Measurements from ENCODE around the gene BBOX1. TPM values are rescaled to one million over a fixed set of nuclear protein-coding genes. Genes with fewer than 3 reads are reported as not detected.

BBOX1 gene
- total and polyA plus RNA-seq, 2 donors (not counting 3 experiments of a cell fraction or from before 2014, with no cell fraction given), result not detected

- no peaks in the 10 kb centered on the region for H4K20me1 ChIP-seq (replicated peaks; ENCODE audit: control insufficient read depth, extremely low read depth, insufficient read depth, low read length)
- H3K4me2 ChIP-seq (ENCODE audit: insufficient read depth, low read length), result no peak overlapping the region
- FAIRE-seq (no peak), DNase-seq (ENCODE audit: low read depth, low spot score) (no peak)
- POLR2A ChIA-PET, result no interaction called here
- no peak overlapping the region for H2AFZ ChIP-seq (ENCODE audit: low read depth, low read length)
- dilution Hi-C loops (cut with MboI; ENCODE audit: extremely low pct_ligation_motif_present, low sequenced_read_pairs) (no loop called here), intact Hi-C loops (cut with micrococcal nuclease) (no loop called here)
- H3K36me3 ChIP-seq (ENCODE audit: control insufficient read depth in 2 of 2, extremely low read depth in 1 of 2, insufficient read depth in 2 of 2, low read length in 2 of 2), result no peaks in the 10 kb centered on the region
- TF ChIP-seq EZH2 (IDR thresholded peaks at IDR 0.05; ENCODE audit: borderline replicate concordance, low read depth, low read length, severe bottlenecking) (no peak), FOS (IDR thresholded peaks at IDR 0.05; ENCODE audit: borderline replicate concordance, insufficient read depth, low read length) (no peak)
- no peak overlapping the region for H3K27ac ChIP-seq (ENCODE audit: insufficient read depth, low read depth, low read length)
- BruUV-seq (replicated peaks), result no TSS peak
- no peaks in the 10 kb centered on the region for H3K9me3 ChIP-seq (replicated peaks; ENCODE audit: control insufficient read depth, insufficient read depth, low read length)
- CTCF ChIA-PET, result interaction anchor here (1.2 to 1.4 kb wide), 2 partner anchors 12 to 50 kb away, joined by 3 to 4 read pairs; no protein-coding TSS in a partner anchor
- no peak overlapping the region for H3K9ac ChIP-seq (replicated peaks; ENCODE audit: extremely low read depth, insufficient read depth, low read length)
- H3K9me1 ChIP-seq (replicated peaks; ENCODE audit: control insufficient read depth, extremely low read depth, insufficient read depth, low read length), result no peaks in the 10 kb centered on the region
- no peaks in the 10 kb centered on the region for H3K79me2 ChIP-seq (ENCODE audit: control insufficient read depth, insufficient read depth, low read length)
- H3K27me3 ChIP-seq (ENCODE audit: control insufficient read depth in 2 of 2, insufficient read depth in 2 of 2, low read length in 2 of 2), result no peaks in the 10 kb centered on the region
- H3K4me3 ChIP-seq (replicated peaks in 1 of 3; ENCODE audit: insufficient read depth in 1 of 3, low read depth in 1 of 3, low read length in 3 of 3), result no peak overlapping the region
- H3K4me1 ChIP-seq (ENCODE audit: control insufficient read depth, extremely low read depth, insufficient read depth, low read length), result no peaks in the 10 kb centered on the region
These were observed 68.2 kb downstream of the BBOX1 start for GRCh38 chr11:27108809-27109208.

GRCh38 chr11:27111896-27112295 is 71.3 kb downstream of the BBOX1 start:
- Histone ChIP-seq H3K9me1 (replicated peaks; ENCODE audit: control insufficient read depth, extremely low read depth, insufficient read depth, low read length) (no peaks in the 10 kb centered on the region), H3K27ac (ENCODE audit: insufficient read depth, low read depth, low read length) (no peak overlapping the region), H3K9me3 (replicated peaks; ENCODE audit: control insufficient read depth, insufficient read depth, low read length) (no peaks in the 10 kb centered on the region), H4K20me1 (replicated peaks; ENCODE audit: control insufficient read depth, extremely low read depth, insufficient read depth, low read length) (no peaks in the 10 kb centered on the region), H3K27me3 (ENCODE audit: control insufficient read depth in 2 of 2, insufficient read depth in 2 of 2, low read length in 2 of 2) (no peaks in the 10 kb centered on the region), H2AFZ (ENCODE audit: low read depth, low read length) (no peak overlapping the region), H3K4me2 (ENCODE audit: insufficient read depth, low read length) (no peak overlapping the region), H3K36me3 (ENCODE audit: control insufficient read depth in 2 of 2, extremely low read depth in 1 of 2, insufficient read depth in 2 of 2, low read length in 2 of 2) (no peaks in the 10 kb centered on the region), H3K9ac (replicated peaks; ENCODE audit: extremely low read depth, insufficient read depth, low read length) (no peak overlapping the region), H3K79me2 (ENCODE audit: control insufficient read depth, insufficient read depth, low read length) (no peaks in the 10 kb centered on the region), H3K4me1 (ENCODE audit: control insufficient read depth, extremely low read depth, insufficient read depth, low read length) (no peaks in the 10 kb centered on the region), H3K4me3 (replicated peaks in 1 of 3; ENCODE audit: insufficient read depth in 1 of 3, low read depth in 1 of 3, low read length in 3 of 3) (no peak overlapping the region)
- no peak for FAIRE-seq
- dilution Hi-C loops (cut with MboI; ENCODE audit: extremely low pct_ligation_motif_present, low sequenced_read_pairs), result no loop called here
- ChIA-PET POLR2A (no interaction called here), CTCF (no interaction called here)
- no peak for TF ChIP-seq POLR2A (IDR thresholded peaks at IDR 0.05; ENCODE audit: low read depth, low read length)
- no peak for TF ChIP-seq MAX (IDR thresholded peaks at IDR 0.05; ENCODE audit: insufficient read depth, insufficient read length)
- no peak for TF ChIP-seq MYC (IDR thresholded peaks at IDR 0.05; ENCODE audit: low read depth, low read length)
- no peak for TF ChIP-seq CTCF (IDR thresholded peaks at IDR 0.05; ENCODE audit: extremely low read depth in 1 of 2, insufficient read depth in 1 of 2, low read depth in 1 of 2, low read length in 2 of 2)
- DNase-seq (ENCODE audit: low read depth, low spot score), result no peak
- no TSS peak for BruUV-seq (replicated peaks)
- intact Hi-C loops (cut with micrococcal nuclease), result no loop called here
